Type B pancreatic cell (in vitro differentiated cells): ENCODE measurements around the gene TEX55. TPM values are rescaled to one million over a fixed set of nuclear protein-coding genes. Genes with fewer than 3 reads are reported as not detected.

Experiments
- DNase-seq: peaks from one replicate; pipeline ENCODE4 v3.0.0; 2021; ENCODE audit warnings: mixed read lengths; ENCODE audit not compliant: unreplicated experiment; ENCODE audit errors: extremely low spot score
- H3K27ac Mint-ChIP-seq: 2 replicates; pipeline ENCODE4 v1.8.0; 2021; ENCODE audit warnings: mild to moderate bottlenecking, mixed read lengths
- H3K27me3 Mint-ChIP-seq: 2 replicates; pipeline ENCODE4 v1.8.0; 2021; ENCODE audit warnings: mixed read lengths
- H3K36me3 Mint-ChIP-seq: 2 replicates; pipeline ENCODE4 v1.8.0; 2021; ENCODE audit warnings: mixed read lengths
- H3K4me1 Mint-ChIP-seq: one replicate; pipeline ENCODE4 v1.8.0; 2021; ENCODE audit warnings: mixed read lengths; ENCODE audit not compliant: unreplicated experiment
- H3K4me3 Mint-ChIP-seq: 2 replicates; pipeline ENCODE4 v1.8.0; 2021; ENCODE audit warnings: mild to moderate bottlenecking, mixed read lengths
- H3K9me3 Mint-ChIP-seq: 2 replicates; pipeline ENCODE4 v1.8.0; 2021; ENCODE audit warnings: mixed read lengths
- CTCF ChIP-seq: fragments of 200-600 bp; sonication (generic); conservative IDR thresholded peaks from 2 replicates; pipeline ENCODE4 v1.5.0; 2021; ENCODE audit warnings: antibody characterized with exemption, mild to moderate bottlenecking
- total RNA-seq: library from RNA; stranded (reverse); gene quantifications from 2 replicates; pipeline ENCODE4 v1.2.1, GENCODE V29; 2021; ENCODE audit warnings: low replicate concordance

TEX55 gene
- total RNA-seq, 1 donor from 2014 or later = not detected

- no peak for TF ChIP-seq CTCF
- H3K27me3 Mint-ChIP-seq = peaks cover 3% of the 10 kb centered on the region
- no peaks in the 10 kb centered on the region for H3K4me1 Mint-ChIP-seq
- peaks cover 10% of the 10 kb centered on the region for H3K9me3 Mint-ChIP-seq
- H3K4me3 Mint-ChIP-seq = no peak overlapping the region
- DNase-seq = no peak
- H3K36me3 Mint-ChIP-seq = no peaks in the 10 kb centered on the region
- peak overlapping the region; percentile 50 for H3K27ac Mint-ChIP-seq
These were observed 35.8 kb downstream of the TEX55 start for GRCh38 chr3:119181765-119182164.

- Mint-ChIP-seq H3K4me1 (no peaks in the 10 kb centered on the region), H3K27ac (peak overlapping the region; percentile 50), H3K36me3 (no peaks in the 10 kb centered on the region), H3K4me3 (no peak overlapping the region), H3K27me3 (no peaks in the 10 kb centered on the region), H3K9me3 (peaks cover 4% of the 10 kb centered on the region)
- TF ChIP-seq CTCF = no peak
- DNase-seq = no peak
These were observed 38.1 kb downstream of the TEX55 start for GRCh38 chr3:119184111-119184510.

GRCh38 chr3:119184796-119185570 lies 39.0 kb downstream of the TEX55 start:
- DNase-seq = no peak
- Mint-ChIP-seq H3K36me3 (no peaks in the 10 kb centered on the region), H3K4me3 (peak overlapping the region; percentile 70), H3K4me1 (no peaks in the 10 kb centered on the region), H3K9me3 (peaks cover 4% of the 10 kb centered on the region), H3K27me3 (no peaks in the 10 kb centered on the region), H3K27ac (peak overlapping the region; percentile 90)
- no peak for TF ChIP-seq CTCF

GRCh38 chr3:119187266-119187665 lies 41.3 kb downstream of the TEX55 start:
- Mint-ChIP-seq H3K4me3 (no peak overlapping the region), H3K27ac (no peak overlapping the region), H3K4me1 (no peaks in the 10 kb centered on the region), H3K9me3 (peaks cover 4% of the 10 kb centered on the region), H3K27me3 (no peaks in the 10 kb centered on the region), H3K36me3 (no peaks in the 10 kb centered on the region)
- no peak for DNase-seq
- TF ChIP-seq CTCF = no peak

- Mint-ChIP-seq H3K9me3 (no peaks in the 10 kb centered on the region), H3K27me3 (no peaks in the 10 kb centered on the region), H3K4me3 (no peak overlapping the region), H3K27ac (no peak overlapping the region), H3K4me1 (no peaks in the 10 kb centered on the region), H3K36me3 (no peaks in the 10 kb centered on the region)
- TF ChIP-seq CTCF = no peak
- DNase-seq = no peak
These were observed 45.8 kb downstream of the TEX55 start for GRCh38 chr3:119191800-119192199.
